SIG-M5 treated with dmso at 0.1 percent for 504 hours (cell line): ENCODE measurements around the gene PLOD1.

Experiments used
- DNase-seq: peaks from one replicate; lab custom pipeline; 2025; ENCODE audit not compliant: unreplicated experiment; lab: John Stamatoyannopoulos, UW

The PLOD1 gene

GRCh38 chr1:11978301-11978700, 43.8 kb downstream of the PLOD1 start:
- no peak for DNase-seq

- DNase-seq: no peak
These were observed 44.7 kb downstream of the PLOD1 start for GRCh38 chr1:11979028-11979850.

- DNase-seq: peak; percentile 94
These were observed 45.5 kb downstream of the PLOD1 start, which contains the start of gene MFN2 for GRCh38 chr1:11979851-11980675. Gene MFN2 (plus strand): TSS chr1:11980444. CDS start chr1:11989169, 8,725 bp downstream.

GRCh38 chr1:11980676-11980972, 46.1 kb downstream of the PLOD1 start:
- no peak for DNase-seq

- DNase-seq: no peak
These were observed 47.0 kb downstream of the PLOD1 start for GRCh38 chr1:11981378-11982009.

- peak; percentile 46 for DNase-seq
These were observed 47.5 kb downstream of the PLOD1 start for GRCh38 chr1:11982010-11982392.

- DNase-seq: no peak
These were observed 49.6 kb downstream of the PLOD1 start for GRCh38 chr1:11984121-11984520.

- DNase-seq: no peak
These were observed 50.1 kb downstream of the PLOD1 start for GRCh38 chr1:11984576-11984975.

GRCh38 chr1:11985171-11985570, 50.7 kb downstream of the PLOD1 start:
- no peak for DNase-seq

GRCh38 chr1:11985851-11986250, 51.3 kb downstream of the PLOD1 start:
- DNase-seq: peak; percentile 20

- no peak for DNase-seq
These were observed 55.2 kb downstream of the PLOD1 start for GRCh38 chr1:11989669-11990068.

- no peak for DNase-seq
These were observed 56.0 kb downstream of the PLOD1 start for GRCh38 chr1:11990303-11991032.

- DNase-seq: no peak
These were observed 57.6 kb downstream of the PLOD1 start for GRCh38 chr1:11991969-11992676.

GRCh38 chr1:11997081-11997850, 62.7 kb downstream of the PLOD1 start:
- DNase-seq: no peak

GRCh38 chr1:11998636-11999035, 64.1 kb downstream of the PLOD1 start:
- no peak for DNase-seq

- DNase-seq: no peak
These were observed 64.7 kb downstream of the PLOD1 start for GRCh38 chr1:11999236-11999635.

- peak; percentile 21 for DNase-seq
These were observed 66.9 kb downstream of the PLOD1 start for GRCh38 chr1:12001249-12001917.

- DNase-seq: no peak
These were observed 67.5 kb downstream of the PLOD1 start for GRCh38 chr1:12001996-12002493.

- DNase-seq: no peak
These were observed 69.2 kb downstream of the PLOD1 start for GRCh38 chr1:12003762-12004161.
